PFSK-1 (cell line): ENCODE data around the gene SMIM23.

Experiments used
- FOXP2 ChIP-seq: optimal IDR thresholded peaks from 2 replicates; pipeline ENCODE3; 2011; ENCODE audit warnings: borderline replicate concordance, control low read depth, inconsistent platforms; ENCODE audit not compliant: insufficient read depth; ENCODE audit errors: extremely low read length, extremely low read depth
- POLR2AphosphoS5 ChIP-seq: IDR thresholded peaks from 2 replicates; pipeline ENCODE4 v1.6.1; 2012; ENCODE audit warnings: low read depth, mild to moderate bottlenecking, control low read depth, low read length, moderate library complexity
- REST ChIP-seq, 2 experiments: IDR thresholded peaks; 2 replicates each; pipeline versions ENCODE4 v1.6.1 to v1.8.0; 2011 to 2012; ENCODE audit warnings: low read depth in 2 of 2, low read length in 2 of 2, control low read depth in 1 of 2, inconsistent platforms in 1 of 2, mild to moderate bottlenecking in 1 of 2, moderate library complexity in 1 of 2; ENCODE audit not compliant: insufficient read depth in 1 of 2
- SIN3A ChIP-seq: IDR thresholded peaks from 2 replicates; pipeline ENCODE4 v1.6.1; 2012; ENCODE audit warnings: mild to moderate bottlenecking, low read length, moderate library complexity, borderline replicate concordance; ENCODE audit not compliant: insufficient read depth
- TAF1 ChIP-seq: IDR thresholded peaks from 2 replicates; pipeline ENCODE4 v1.6.1; 2012; ENCODE audit warnings: low read length, control low read depth, borderline replicate concordance; ENCODE audit not compliant: insufficient read depth

SMIM23 gene

DNA sequence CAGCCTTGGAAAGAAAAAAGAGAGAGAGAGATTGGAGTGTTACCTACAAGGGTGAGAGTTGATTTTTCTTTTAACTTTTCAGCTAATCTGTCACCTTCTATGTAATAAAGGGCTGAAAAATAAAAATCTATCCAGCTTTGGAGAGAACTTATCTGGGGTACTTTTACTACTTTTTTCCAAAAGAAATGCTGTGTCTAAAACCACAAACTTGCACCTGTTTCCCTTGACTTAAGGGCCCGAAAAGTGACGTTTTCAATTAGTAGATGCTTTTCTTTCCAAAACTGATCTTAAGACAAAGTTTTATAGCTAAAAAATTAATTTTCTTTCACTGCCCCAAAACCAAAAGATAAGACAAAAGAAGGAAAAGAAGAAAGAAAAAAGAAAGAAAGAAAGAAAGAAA lies 48.8 kb downstream of the SMIM23 start:
- TF ChIP-seq POLR2AphosphoS5 (no peak), TAF1 (no peak), REST (IDR thresholded peaks at IDR 0.05; ENCODE audit: insufficient read depth in 1 of 2, low read depth in 2 of 2, low read length in 2 of 2) (no peak), FOXP2 (no peak), SIN3A (no peak)

DNA sequence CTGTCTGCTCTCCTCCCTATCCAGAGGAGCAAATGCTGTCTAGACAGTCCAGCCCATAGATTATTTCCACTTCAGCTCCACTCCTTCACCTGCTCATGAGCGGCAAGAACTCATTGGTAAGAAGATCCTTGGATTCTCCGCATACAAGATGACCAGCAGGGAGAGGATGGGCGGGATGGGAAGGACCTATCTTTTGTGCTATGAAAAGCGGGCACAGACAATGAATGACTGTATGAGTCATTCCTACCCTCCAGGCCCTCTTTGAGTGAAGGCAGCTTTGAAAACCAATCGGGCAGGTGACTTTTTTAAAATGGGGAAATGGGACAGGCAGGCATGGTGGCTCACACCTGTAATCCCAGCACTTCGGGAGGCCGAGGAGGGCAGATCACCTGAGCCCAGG lies 49.4 kb downstream of the SMIM23 start:
- no peak for TF ChIP-seq FOXP2
- TF ChIP-seq TAF1 = no peak
- no peak for TF ChIP-seq POLR2AphosphoS5
- no peak for TF ChIP-seq REST (IDR thresholded peaks at IDR 0.05; ENCODE audit: insufficient read depth in 1 of 2, low read depth in 2 of 2, low read length in 2 of 2)
- TF ChIP-seq SIN3A = no peak

- TF ChIP-seq REST (IDR thresholded peaks at IDR 0.05; ENCODE audit: insufficient read depth in 1 of 2, low read depth in 2 of 2, low read length in 2 of 2) = no peak
- no peak for TF ChIP-seq FOXP2
- no peak for TF ChIP-seq SIN3A
- no peak for TF ChIP-seq POLR2AphosphoS5
- TF ChIP-seq TAF1 = no peak
These were observed 51.9 kb downstream of the SMIM23 start for GRCh38 chr5:171837522-171837921.

GRCh38 chr5:171838066-171838465 lies 52.4 kb downstream of the SMIM23 start:
- TF ChIP-seq POLR2AphosphoS5 (no peak), FOXP2 (no peak), REST (IDR thresholded peaks at IDR 0.05; ENCODE audit: insufficient read depth in 1 of 2, low read depth in 2 of 2, low read length in 2 of 2) (no peak), TAF1 (no peak), SIN3A (no peak)

GRCh38 chr5:171839112-171839511 lies 53.5 kb downstream of the SMIM23 start:
- TF ChIP-seq SIN3A = no peak
- no peak for TF ChIP-seq POLR2AphosphoS5
- TF ChIP-seq FOXP2 = no peak
- TF ChIP-seq REST (IDR thresholded peaks at IDR 0.05; ENCODE audit: insufficient read depth in 1 of 2, low read depth in 2 of 2, low read length in 2 of 2) = no peak
- TF ChIP-seq TAF1 = no peak
